PC-3 (cell line): ENCODE results near the gene FAM168A. TPM values are rescaled to one million over a fixed set of nuclear protein-coding genes. Genes with fewer than 3 reads are reported as not detected.

ENCODE experiments used
- ATAC-seq: fragments of 200-7000 bp; cut with Tn5 transposase; 2 replicates; pipeline ENCODE4 v1.9.1; 2020; ENCODE audit warnings: mild to moderate bottlenecking, moderate library complexity
- BruUV-seq: library from RNA; stranded (reverse); fragments of 400-500 nt; replicated peaks from 2 replicates; lab custom pipeline; 2021; lab: Mats Ljungman, UMichigan
- CTCF ChIA-PET: fragments of 300-600 bp; sonication (Branson Sonifier 250); formaldehyde crosslinking; loops from one replicate; lab custom pipeline; 2022; ENCODE audit warnings: antibody characterized with exemption; lab: Charles Lee
- POLR2A ChIA-PET: fragments of 300-600 bp; sonication (Branson Sonifier 250); formaldehyde crosslinking; loops from one replicate; lab custom pipeline; 2022; ENCODE audit warnings: antibody characterized with exemption; ENCODE audit not compliant: unreplicated experiment; lab: Charles Lee
- DNase-seq: peaks from one replicate; pipeline ENCODE4 v3.0.0-alpha.2; 2015
- H2AFZ ChIP-seq: fragments of 300-600 bp; sonication (generic); 2 replicates; pipeline ENCODE4 v1.6.0; 2016; ENCODE audit warnings: antibody characterized with exemption, low read length
- H3F3A ChIP-seq: fragments of 300-600 bp; sonication (generic); one replicate; pipeline ENCODE4 v1.6.0; 2017; ENCODE audit warnings: antibody characterized with exemption, low read length, control low read depth, mild to moderate bottlenecking; ENCODE audit not compliant: unreplicated experiment
- H3K27ac ChIP-seq: fragments of 300-600 bp; sonication (generic); 2 replicates; pipeline ENCODE4 v1.5.1; 2016; ENCODE audit warnings: mild to moderate bottlenecking, low read length
- H3K27me3 ChIP-seq: fragments of 300-600 bp; sonication (generic); 2 replicates; pipeline ENCODE4 v1.6.1; 2016; ENCODE audit warnings: low read length, mixed read lengths
- H3K36me3 ChIP-seq: fragments of 300-600 bp; sonication (generic); 2 replicates; pipeline ENCODE4 v1.6.1; 2016; ENCODE audit warnings: low read depth, mixed run types, low read length, mixed read lengths
- H3K4me1 ChIP-seq: fragments of 300-600 bp; sonication (generic); 2 replicates; pipeline ENCODE4 v1.5.1; 2016; ENCODE audit warnings: low read length; ENCODE audit not compliant: insufficient read depth
- H3K4me2 ChIP-seq: fragments of 300-600 bp; sonication (generic); 2 replicates; pipeline ENCODE4 v1.6.0; 2016; ENCODE audit warnings: low read length
- H3K4me3 ChIP-seq: fragments of 300-600 bp; sonication (generic); 2 replicates; pipeline ENCODE4 v1.5.1; 2016; ENCODE audit warnings: mild to moderate bottlenecking, low read length, mixed read lengths
- H3K79me2 ChIP-seq: fragments of 300-600 bp; sonication (generic); 2 replicates; pipeline ENCODE4 v1.6.1; 2017; ENCODE audit warnings: low read length, mixed read lengths
- H3K9ac ChIP-seq: fragments of 300-600 bp; sonication (generic); 2 replicates; pipeline ENCODE4 v1.6.0; 2016; ENCODE audit warnings: mild to moderate bottlenecking, low read length
- H3K9me2 ChIP-seq: fragments of 300-600 bp; sonication (generic); replicated peaks from 2 replicates; pipeline ENCODE4 v1.6.1; 2016; ENCODE audit warnings: mixed run types, low read length, mixed read lengths
- H3K9me3 ChIP-seq: fragments of 300-600 bp; sonication (generic); 2 replicates; pipeline ENCODE4 v1.6.1; 2016; ENCODE audit warnings: low read length, mixed read lengths
- H4K20me1 ChIP-seq: fragments of 300-600 bp; sonication (generic); 2 replicates; pipeline ENCODE4 v1.6.1; 2016; ENCODE audit warnings: low read length, mixed read lengths
- CTCF ChIP-seq: fragments of 300-600 bp; sonication (generic); conservative IDR thresholded peaks from 2 replicates; pipeline ENCODE4 v1.5.1; 2017; ENCODE audit warnings: antibody characterized with exemption, low read depth, mild to moderate bottlenecking, low read length
- EZH2 ChIP-seq: fragments of 300-600 bp; sonication (generic); IDR thresholded peaks from one replicate; pipeline ENCODE4 v1.6.1; 2017; ENCODE audit warnings: antibody characterized with exemption, mild to moderate bottlenecking, low read length; ENCODE audit not compliant: unreplicated experiment
- EZH2phosphoT487 ChIP-seq: fragments of 300-600 bp; sonication (generic); IDR thresholded peaks from 2 replicates; pipeline ENCODE4 v1.6.1; 2018; ENCODE audit warnings: mild to moderate bottlenecking, antibody characterized with exemption, low read length, borderline replicate concordance
- intact Hi-C: fragments of 100-400 bp; cut with micrococcal nuclease; formaldehyde crosslinking; loops from 2 replicates; pipeline ENCODE4 v1.9.0; 2023
- total RNA-seq: library from RNA; depleted of rRNA; stranded (reverse); fragments of >200 nt; gene quantifications from 2 replicates; pipeline ENCODE4 v1.2.3, GENCODE V29; 2014

Gene FAM168A
- total RNA-seq, 1 experiment from 2014 or later = 24.5 TPM

- Histone ChIP-seq H3K9me3 (no peaks in the 10 kb centered on the region), H3K27ac (no peak overlapping the region), H3K79me2 (no peaks in the 10 kb centered on the region), H3K4me2 (no peak overlapping the region), H3F3A (no peaks in the 10 kb centered on the region), H3K4me3 (no peak overlapping the region), H3K9me2 (no peaks in the 10 kb centered on the region), H3K36me3 (no peaks in the 10 kb centered on the region), H3K27me3 (no peaks in the 10 kb centered on the region), H3K9ac (no peak overlapping the region), H2AFZ (no peak overlapping the region), H4K20me1 (no peaks in the 10 kb centered on the region), H3K4me1 (peaks cover 12% of the 10 kb centered on the region)
- ChIA-PET POLR2A (no interaction called here), CTCF (no interaction called here)
- no peak for ATAC-seq
- DNase-seq = no peak
- intact Hi-C loops = no loop called here
- TF ChIP-seq CTCF (no peak), EZH2 (no peak), EZH2phosphoT487 (no peak)
- no TSS peak for BruUV-seq
These were observed 81.8 kb downstream of the FAM168A start for GRCh38 chr11:73516080-73516479.

- H3K9me2 ChIP-seq = no peaks in the 10 kb centered on the region
- CTCF ChIA-PET = interaction anchor here (0.5 to 0.7 kb wide), 2 partner anchors 24 to 1240 kb away, joined by 9 to 15 read pairs; no protein-coding TSS in a partner anchor
These were observed 84.2 kb downstream of the FAM168A start for GRCh38 chr11:73513707-73514106.

More at GRCh38 chr11:73513707-73514106, 84.2 kb downstream of the FAM168A start:
- TF ChIP-seq EZH2 (no peak), EZH2phosphoT487 (no peak), CTCF (no peak)
- Histone ChIP-seq H4K20me1 (no peaks in the 10 kb centered on the region), H3F3A (no peaks in the 10 kb centered on the region), H3K4me1 (peaks cover 19% of the 10 kb centered on the region), H3K27me3 (no peaks in the 10 kb centered on the region), H2AFZ (no peak overlapping the region), H3K27ac (no peak overlapping the region), H3K79me2 (no peaks in the 10 kb centered on the region), H3K9me3 (no peaks in the 10 kb centered on the region), H3K4me2 (no peak overlapping the region), H3K36me3 (no peaks in the 10 kb centered on the region), H3K9ac (no peak overlapping the region), H3K4me3 (no peak overlapping the region)
- POLR2A ChIA-PET = no interaction called here
- ATAC-seq = peak; percentile 26; the same call in 1 of the 2 replicates
- DNase-seq = peak; percentile 52
- no TSS peak for BruUV-seq
- intact Hi-C loops = no loop called here
